Peyer's patch (tissue), 4 donors: ENCODE results near the gene CR1L.
"Not testable (repeated sequence)": the region's sequence is repeated elsewhere in the genome, so short reads cannot be mapped to it uniquely, and the experiment has no call there.

Experiments used
- POLR2A ChIP-seq, 2 donors: fragments of 450-650 bp; IDR thresholded peaks; one replicate each; pipeline ENCODE4 v1.5.1; 2017; ENCODE audit warnings: antibody characterized with exemption in 2 of 2, mild to moderate bottlenecking in 2 of 2, moderate library complexity in 2 of 2
- TF ChIP-seq, protein P1 (sequence below), 6 experiments: fragments of 450-650 bp in 4 of 6; fragments of 200-600 bp in 2 of 6; sonication (generic) in 1 of 6; IDR thresholded peaks; one replicate each; pipeline ENCODE4 v1.5.1; 2017 to 2019; ENCODE audit warnings: antibody characterized with exemption in 6 of 6, mild to moderate bottlenecking in 3 of 6, moderate library complexity in 1 of 6

DNA sequence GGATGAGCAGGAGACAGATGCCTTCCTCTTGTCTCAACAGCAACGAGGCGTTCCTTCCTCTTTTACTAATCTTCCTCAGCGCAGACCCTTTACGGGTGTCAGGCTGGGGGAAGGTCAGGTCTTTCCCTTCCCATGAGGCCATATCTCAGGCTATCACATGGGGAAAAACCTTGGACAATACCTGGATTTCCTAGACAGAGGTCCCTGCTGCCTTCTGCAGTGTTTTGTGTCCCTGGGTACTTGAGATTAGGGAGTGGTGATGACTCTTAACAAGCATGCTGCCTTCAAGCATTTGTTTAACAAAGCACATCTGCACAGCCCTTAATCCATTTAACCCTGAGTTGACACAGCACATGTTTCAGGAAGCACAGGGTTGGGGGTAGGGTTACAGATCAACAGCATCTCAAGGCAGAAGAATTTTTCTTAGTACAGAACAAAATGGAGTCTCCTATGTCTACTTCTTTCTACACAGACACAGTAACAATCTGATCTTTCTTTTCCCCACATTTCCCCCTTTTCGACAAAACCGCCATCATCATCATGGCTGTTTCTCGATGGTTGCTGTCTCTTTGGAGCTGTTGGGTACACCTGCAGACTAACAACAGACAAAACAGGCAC is 9.3 kb upstream of the CR1L start:
- TF ChIP-seq, protein P1, sequence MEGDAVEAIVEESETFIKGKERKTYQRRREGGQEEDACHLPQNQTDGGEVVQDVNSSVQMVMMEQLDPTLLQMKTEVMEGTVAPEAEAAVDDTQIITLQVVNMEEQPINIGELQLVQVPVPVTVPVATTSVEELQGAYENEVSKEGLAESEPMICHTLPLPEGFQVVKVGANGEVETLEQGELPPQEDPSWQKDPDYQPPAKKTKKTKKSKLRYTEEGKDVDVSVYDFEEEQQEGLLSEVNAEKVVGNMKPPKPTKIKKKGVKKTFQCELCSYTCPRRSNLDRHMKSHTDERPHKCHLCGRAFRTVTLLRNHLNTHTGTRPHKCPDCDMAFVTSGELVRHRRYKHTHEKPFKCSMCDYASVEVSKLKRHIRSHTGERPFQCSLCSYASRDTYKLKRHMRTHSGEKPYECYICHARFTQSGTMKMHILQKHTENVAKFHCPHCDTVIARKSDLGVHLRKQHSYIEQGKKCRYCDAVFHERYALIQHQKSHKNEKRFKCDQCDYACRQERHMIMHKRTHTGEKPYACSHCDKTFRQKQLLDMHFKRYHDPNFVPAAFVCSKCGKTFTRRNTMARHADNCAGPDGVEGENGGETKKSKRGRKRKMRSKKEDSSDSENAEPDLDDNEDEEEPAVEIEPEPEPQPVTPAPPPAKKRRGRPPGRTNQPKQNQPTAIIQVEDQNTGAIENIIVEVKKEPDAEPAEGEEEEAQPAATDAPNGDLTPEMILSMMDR (IDR thresholded peaks at IDR 0.05): not testable (repeated sequence)
- not testable (repeated sequence) for TF ChIP-seq POLR2A (IDR thresholded peaks at IDR 0.05)
